Fibroblast of lung (primary cell): ENCODE data around the gene LPIN3. TPM values are rescaled to one million over a fixed set of nuclear protein-coding genes. Genes with fewer than 3 reads are reported as not detected.

Experiments used
- DNase-seq, 2 donors: peaks; one replicate each; pipeline versions ENCODE4 v3.0.0 to v3.0.0-alpha.2; 2010; ENCODE audit warnings: low read depth in 2 of 2
- H2AFZ ChIP-seq: 2 replicates; pipeline ENCODE4 v1.5.1; 2012; ENCODE audit warnings: low read length, control low read depth, inconsistent platforms
- H3K27ac ChIP-seq: 2 replicates; pipeline ENCODE4 v1.5.1; 2011; ENCODE audit warnings: low read length, control low read depth; ENCODE audit not compliant: insufficient read depth
- H3K27me3 ChIP-seq: 2 replicates; pipeline ENCODE4 v1.5.1; 2011; ENCODE audit warnings: mild to moderate bottlenecking, low read length; ENCODE audit not compliant: control insufficient read depth, insufficient read depth
- H3K36me3 ChIP-seq: 2 replicates; pipeline ENCODE4 v1.5.1; 2011; ENCODE audit warnings: low read length; ENCODE audit not compliant: control insufficient read depth, insufficient read depth
- H3K4me1 ChIP-seq: 2 replicates; pipeline ENCODE4 v1.5.1; 2011; ENCODE audit warnings: low read length; ENCODE audit not compliant: control insufficient read depth, insufficient read depth; ENCODE audit errors: extremely low read depth
- H3K4me2 ChIP-seq: 2 replicates; pipeline ENCODE4 v1.5.1; 2011; ENCODE audit warnings: low read length, control low read depth; ENCODE audit not compliant: insufficient read depth; ENCODE audit errors: extremely low read depth
- H3K4me3 ChIP-seq, 4 experiments: fragments of 200-600 bp in 1 of 4; sonication (generic) in 1 of 4; replicated peaks in 1 of 4; 2 replicates each; pipeline ENCODE4 v1.5.1; 2011 to 2016; ENCODE audit warnings: low read length in 4 of 4, low read depth in 3 of 4, mild to moderate bottlenecking in 3 of 4, control low read depth in 2 of 4, inconsistent platforms in 1 of 4, mixed read lengths in 1 of 4; ENCODE audit not compliant: insufficient read depth in 1 of 4; ENCODE audit errors: control extremely low read depth in 1 of 4
- H3K79me2 ChIP-seq: 2 replicates; pipeline ENCODE4 v1.5.1; 2012; ENCODE audit warnings: mild to moderate bottlenecking, low read length, inconsistent platforms; ENCODE audit not compliant: control insufficient read depth, insufficient read depth
- H3K9ac ChIP-seq: 2 replicates; pipeline ENCODE4 v1.5.1; 2011; ENCODE audit warnings: mild to moderate bottlenecking, low read length, control low read depth; ENCODE audit not compliant: insufficient read depth
- H3K9me3 ChIP-seq: 2 replicates; pipeline ENCODE4 v1.5.1; 2012; ENCODE audit warnings: low read depth, low read length; ENCODE audit not compliant: control insufficient read depth, insufficient read depth
- H4K20me1 ChIP-seq: 2 replicates; pipeline ENCODE4 v1.5.1; 2011; ENCODE audit warnings: low read length; ENCODE audit not compliant: control insufficient read depth, insufficient read depth; ENCODE audit errors: extremely low read depth
- CTCF ChIP-seq, 2 donors: IDR thresholded peaks in 1 of 2; conservative IDR thresholded peaks in 1 of 2; 1 replicate in 1 of 2; 2 replicates in 1 of 2; pipeline ENCODE4 v1.5.1; 2011 to 2012; ENCODE audit warnings: low read length in 2 of 2, control low read depth in 1 of 2, inconsistent platforms in 1 of 2, low read depth in 1 of 2, mild to moderate bottlenecking in 1 of 2
- EZH2 ChIP-seq: IDR thresholded peaks from 2 replicates; pipeline ENCODE4 v1.5.1; 2012; ENCODE audit warnings: low read length, control low read depth, mild to moderate bottlenecking; ENCODE audit errors: missing control alignments
- polyA plus RNA-seq, 2 donors: library from polyadenylated mRNA; depleted of rRNA in 1 of 2; stranded (reverse) in 1 of 2; unstranded in 1 of 2; fragments of >200 nt; gene quantifications; 2 replicates each; pipeline ENCODE4 v1.2.1, GENCODE V29; 2011 to 2012; ENCODE audit warnings: missing spikeins in 1 of 2
- total RNA-seq: library from RNA; depleted of rRNA; stranded (reverse); fragments of >200 nt; gene quantifications from 2 replicates; pipeline ENCODE4 v1.2.1, GENCODE V29; 2014

LPIN3 gene
- total and polyA plus RNA-seq, 2 donors (not counting 1 experiment from before 2014, with no cell fraction given) = 4.7 to 5.1 TPM

- Histone ChIP-seq H3K9me3 (no peaks in the 10 kb centered on the region), H3K27ac (no peak overlapping the region), H3K9ac (no peak overlapping the region), H3K4me1 (no peaks in the 10 kb centered on the region), H3K4me2 (no peak overlapping the region), H3K79me2 (no peaks in the 10 kb centered on the region), H4K20me1 (no peaks in the 10 kb centered on the region), H3K4me3 (no peak overlapping the region), H3K36me3 (no peaks in the 10 kb centered on the region), H3K27me3 (no peaks in the 10 kb centered on the region), H2AFZ (no peak overlapping the region)
- DNase-seq = no peak
- TF ChIP-seq CTCF (conservative IDR thresholded peaks at IDR 0.05 in 1 of 2, IDR thresholded peaks at IDR 0.05 in 1 of 2; ENCODE audit: low read depth in 1 of 2, low read length in 2 of 2) (no peak), EZH2 (no peak)
Observed at GRCh38 chr20:41350408-41350962, 9.9 kb downstream of the LPIN3 start.

- Histone ChIP-seq H3K9me3 (no peaks in the 10 kb centered on the region), H3K9ac (no peak overlapping the region), H2AFZ (no peak overlapping the region), H3K4me1 (no peaks in the 10 kb centered on the region), H3K4me3 (no peak overlapping the region), H3K79me2 (no peaks in the 10 kb centered on the region), H3K4me2 (no peak overlapping the region), H4K20me1 (no peaks in the 10 kb centered on the region), H3K27me3 (no peaks in the 10 kb centered on the region), H3K36me3 (no peaks in the 10 kb centered on the region), H3K27ac (no peak overlapping the region)
- TF ChIP-seq CTCF (conservative IDR thresholded peaks at IDR 0.05 in 1 of 2, IDR thresholded peaks at IDR 0.05 in 1 of 2; ENCODE audit: low read depth in 1 of 2, low read length in 2 of 2) (no peak), EZH2 (no peak)
- no peak for DNase-seq
Observed at GRCh38 chr20:41352106-41352505, 11.5 kb downstream of the LPIN3 start.

GRCh38 chr20:41352666-41353065, 12.0 kb downstream of the LPIN3 start:
- Histone ChIP-seq H4K20me1 (no peaks in the 10 kb centered on the region), H3K4me1 (no peaks in the 10 kb centered on the region), H3K36me3 (no peaks in the 10 kb centered on the region), H2AFZ (no peak overlapping the region), H3K9me3 (no peaks in the 10 kb centered on the region), H3K79me2 (no peaks in the 10 kb centered on the region), H3K27ac (no peak overlapping the region), H3K4me2 (no peak overlapping the region), H3K27me3 (no peaks in the 10 kb centered on the region), H3K9ac (no peak overlapping the region), H3K4me3 (no peak overlapping the region)
- DNase-seq = no peak
- no peak for TF ChIP-seq CTCF (conservative IDR thresholded peaks at IDR 0.05 in 1 of 2, IDR thresholded peaks at IDR 0.05 in 1 of 2; ENCODE audit: low read depth in 1 of 2, low read length in 2 of 2)
- no peak for TF ChIP-seq EZH2
